Gastrocnemius medialis (tissue), 4 donors: Measurements from ENCODE around the gene SPRN. TPM values are rescaled to one million over a fixed set of nuclear protein-coding genes. Genes with fewer than 3 reads are reported as not detected.
A peak's percentile ranks its signal among the peaks of the same experiment; 100 is the strongest.
"Not testable (repeated sequence)": the region's sequence is repeated elsewhere in the genome, so short reads cannot be mapped to it uniquely, and the experiment has no call there.

Experiments
- ATAC-seq, 2 donors: fragments of 150-250 bp; one replicate each; pipeline ENCODE4 v1.9.1; 2016
- DNase-seq, 2 donors: peaks; one replicate each; pipeline ENCODE4 v3.0.0-alpha.2; 2019
- H3K27ac ChIP-seq, 4 donors: fragments of 200-600 bp; sonication (generic); 1 replicate in 1 of 4; 2 replicates in 3 of 4; pipeline ENCODE4 v1.5.1; 2016 to 2018; ENCODE audit warnings: mild to moderate bottlenecking in 2 of 4, moderate library complexity in 1 of 4
- H3K27me3 ChIP-seq, 3 donors: fragments of 200-600 bp; sonication (generic) in 2 of 3; 1 replicate in 1 of 3; 2 replicates in 2 of 3; pipeline versions ENCODE4 v1.5.1 to v1.6.0; 2016 to 2019; ENCODE audit warnings: mild to moderate bottlenecking in 1 of 3, moderate library complexity in 1 of 3
- H3K36me3 ChIP-seq, 2 donors: fragments of 200-600 bp; sonication (generic) in 1 of 2; one replicate each; pipeline ENCODE4 v1.5.1; 2017 to 2018
- H3K4me1 ChIP-seq, 2 donors: fragments of 200-600 bp; sonication (generic) in 1 of 2; one replicate each; pipeline ENCODE4 v1.5.1; 2016 to 2017; ENCODE audit warnings: mild to moderate bottlenecking in 2 of 2
- H3K4me3 ChIP-seq, 4 donors: fragments of 200-600 bp; sonication (generic) in 3 of 4; 1 replicate in 1 of 4; 2 replicates in 3 of 4; pipeline ENCODE4 v1.5.1; 2016 to 2019; ENCODE audit warnings: mild to moderate bottlenecking in 2 of 4
- H3K9me3 ChIP-seq, 3 donors: fragments of 200-600 bp; sonication (generic) in 2 of 3; 1 replicate in 1 of 3; 2 replicates in 2 of 3; pipeline ENCODE4 v1.5.1; 2016 to 2019
- CTCF ChIP-seq, 5 experiments: fragments of 450-650 bp in 3 of 5; fragments of 200-600 bp in 2 of 5; sonication (generic) in 2 of 5; IDR thresholded peaks in 4 of 5; conservative IDR thresholded peaks in 1 of 5; 1 replicate in 4 of 5; 2 replicates in 1 of 5; pipeline ENCODE4 v1.5.1; 2016 to 2019; ENCODE audit warnings: antibody characterized with exemption in 5 of 5, mild to moderate bottlenecking in 3 of 5, moderate library complexity in 3 of 5
- POLR2A ChIP-seq, 2 donors: fragments of 450-650 bp; IDR thresholded peaks; one replicate each; pipeline ENCODE4 v1.6.1; 2017; ENCODE audit warnings: antibody characterized with exemption in 2 of 2, mild to moderate bottlenecking in 2 of 2, moderate library complexity in 2 of 2
- in situ Hi-C, 4 donors: fragments of 200-750 bp; cut with MboI; loops; one replicate each; pipeline versions ENCODE4 v1.15.0 to v1.8.0; 2017; ENCODE audit warnings: low sequenced_read_pairs in 4 of 4
- intact Hi-C: fragments of 100-400 bp; cut with DNase I; formaldehyde crosslinking; loops from one replicate; pipeline ENCODE4 v1.15.1; 2023; ENCODE audit warnings: low total_unique reads
- total RNA-seq, 4 donors: library from RNA; depleted of rRNA; stranded (reverse); fragments of >200 nt; gene quantifications; one replicate each; pipeline versions ENCODE4 v1.1.0 to v1.2.3, GENCODE V29; 2016

SPRN gene
- total RNA-seq, 4 donors from 2014 or later, result not detected

- no peaks in the 10 kb centered on the region for H3K9me3 ChIP-seq
- H3K36me3 ChIP-seq, result no peaks in the 10 kb centered on the region
- DNase-seq (no peak), ATAC-seq (no peak)
- no peaks in the 10 kb centered on the region for H3K27me3 ChIP-seq
- H3K4me3 ChIP-seq, result no peak overlapping the region
- H3K4me1 ChIP-seq, result peaks cover 17 to 22% of the 10 kb centered on the region in 2 donors
- TF ChIP-seq POLR2A (IDR thresholded peaks at IDR 0.05) (no peak), CTCF (IDR thresholded peaks at IDR 0.05 in 4 of 5, conservative IDR thresholded peaks at IDR 0.05 in 1 of 5) (no peak)
- in situ Hi-C loops, result no loop called here
- no peak overlapping the region for H3K27ac ChIP-seq
- intact Hi-C loops, result no loop called here
These were observed 47.2 kb downstream of the SPRN start for GRCh38 chr10:133377025-133377817.

- H3K4me3 ChIP-seq, ATAC-seq: not testable (repeated sequence)
- H3K4me1 ChIP-seq, result peaks cover 20 to 26% of the 10 kb centered on the region in 2 donors
These were observed 48.2 kb downstream of the SPRN start for GRCh38 chr10:133376183-133376582.

GRCh38 chr10:133375357-133376115, 48.9 kb downstream of the SPRN start:
- TF ChIP-seq CTCF (IDR thresholded peaks at IDR 0.05 in 4 of 5, conservative IDR thresholded peaks at IDR 0.05 in 1 of 5), result no peak
- TF ChIP-seq POLR2A (IDR thresholded peaks at IDR 0.05), result no peak
- Histone ChIP-seq H3K9me3 (no peaks in the 10 kb centered on the region), H3K27ac (no peak overlapping the region), H3K36me3 (peaks cover 0 to 1% of the 10 kb centered on the region in 2 donors), H3K4me1 (peaks cover 20 to 26% of the 10 kb centered on the region in 2 donors), H3K4me3 (no peak overlapping the region), H3K27me3 (no peaks in the 10 kb centered on the region)
- ATAC-seq (no peak), DNase-seq (no peak)
- intact Hi-C loops, result no loop called here
- in situ Hi-C loops, result no loop called here

More at GRCh38 chr10:133376183-133376582, 48.2 kb downstream of the SPRN start:
- H3K27me3 ChIP-seq, DNase-seq, H3K9me3 ChIP-seq, H3K27ac ChIP-seq, in situ Hi-C loops, intact Hi-C loops, H3K36me3 ChIP-seq: not testable (repeated sequence)

GRCh38 chr10:133373174-133374090, 51.0 kb downstream of the SPRN start, which contains the start of gene ECHS1:
ECHS1 (minus strand) TSS chr10:133373354; CDS start chr10:133373333, 21 bp downstream.
- in situ Hi-C loops (no loop called here), intact Hi-C loops (loop anchor here (1.0 to 2.0 kb wide), 2 partner anchors 21 to 65 kb away; partner anchors contain the start of genes MTG1, TUBGCP2 and ZNF511)
- H3K4me1 ChIP-seq, result peaks cover 14 to 18% of the 10 kb centered on the region in 2 donors
- TF ChIP-seq CTCF (IDR thresholded peaks at IDR 0.05 in 4 of 5, conservative IDR thresholded peaks at IDR 0.05 in 1 of 5) (no peak), POLR2A (IDR thresholded peaks at IDR 0.05) (peak; percentile 53 to 59)
- peak within 1 kb of the TSS; percentile 71 to 88 (median 80) for H3K4me3 ChIP-seq
- H3K27me3 ChIP-seq, result no peaks in the 10 kb centered on the region
- H3K36me3 ChIP-seq, result peaks cover 0 to 21% of the 10 kb centered on the region in 2 donors
- DNase-seq, result peak; percentile 86 to 93
- peak within 1 kb of the TSS; percentile 71 to 88 (median 86) for H3K27ac ChIP-seq
- peak; percentile 98 for ATAC-seq
- no peaks in the 10 kb centered on the region for H3K9me3 ChIP-seq
